HG02642 (cell line): ENCODE data around the gene MGAT5B.

ENCODE experiments used
- ATAC-seq: cut with Tn5 transposase; IDR thresholded peaks from one replicate; pipeline ENCODE4 v1.9.1; 2021; ENCODE audit warnings: mild to moderate bottlenecking; ENCODE audit not compliant: unreplicated experiment, poor library complexity

The MGAT5B gene

GRCh38 chr17:76878568-76878967 is 10.4 kb downstream of the MGAT5B start:
- ATAC-seq: no peak

DNA sequence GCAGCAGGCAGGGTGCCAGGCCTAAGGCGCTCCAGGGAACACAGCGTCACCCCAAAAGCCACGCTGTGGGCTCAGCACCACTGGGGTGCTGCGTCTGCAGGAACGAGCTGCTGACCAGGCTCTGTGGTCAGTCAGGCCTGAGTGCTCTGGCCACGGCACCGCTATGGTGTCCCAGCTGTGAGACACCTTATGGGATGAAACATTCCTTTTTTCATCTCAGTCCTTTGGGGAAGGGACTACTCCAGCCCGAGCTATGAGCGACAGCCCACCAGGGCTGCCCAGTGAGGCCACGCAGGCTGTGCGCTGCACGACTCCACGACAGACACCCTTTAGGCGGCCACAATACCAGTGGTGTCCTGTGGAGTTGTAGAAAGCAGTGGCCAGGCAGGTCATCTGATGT is 11.1 kb downstream of the MGAT5B start:
- ATAC-seq: no peak

DNA sequence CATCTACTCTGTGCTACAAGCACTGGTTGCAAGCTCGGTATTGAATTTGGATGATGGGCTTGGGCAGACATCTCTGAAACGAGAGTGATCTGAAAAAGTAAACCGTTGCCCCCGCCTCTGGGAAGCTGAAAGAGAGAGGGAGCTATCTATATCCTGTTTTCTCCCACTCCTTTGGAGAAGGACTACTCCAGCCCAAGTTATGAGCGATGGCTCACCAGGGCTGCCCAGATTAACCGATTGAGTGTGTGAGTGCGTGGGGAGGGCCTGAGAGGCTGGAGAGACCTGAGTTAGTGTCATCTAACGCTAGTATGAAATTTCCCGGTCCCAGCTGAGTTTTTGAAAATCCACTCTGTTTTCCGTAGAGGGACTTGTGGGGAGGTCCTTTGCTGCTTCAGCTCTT is 11.5 kb downstream of the MGAT5B start:
- no peak for ATAC-seq

- no peak for ATAC-seq
These were observed 12.1 kb downstream of the MGAT5B start for GRCh38 chr17:76880268-76880667.

DNA sequence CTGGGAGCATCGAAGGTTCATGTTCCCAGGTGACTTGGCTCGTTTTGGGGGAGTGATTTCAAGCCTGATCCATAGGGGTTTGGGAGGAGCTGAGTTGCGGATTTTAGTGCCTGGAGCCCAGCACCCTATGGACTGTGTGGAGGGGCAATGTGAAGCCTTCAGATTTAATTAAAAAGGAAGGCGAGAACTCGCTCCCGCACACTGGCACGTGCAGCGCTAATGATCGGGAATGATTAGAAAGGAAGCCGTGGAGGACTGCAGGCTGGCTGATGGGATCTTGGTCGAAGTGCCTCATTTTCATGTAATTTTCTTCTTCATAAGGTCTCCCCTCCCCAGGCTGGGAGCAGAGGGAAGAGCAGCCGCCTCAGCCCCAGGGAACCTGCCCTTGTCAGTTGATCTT is 12.8 kb downstream of the MGAT5B start:
- ATAC-seq: no peak

GRCh38 chr17:76881408-76881807 is 13.2 kb downstream of the MGAT5B start:
- no peak for ATAC-seq

DNA sequence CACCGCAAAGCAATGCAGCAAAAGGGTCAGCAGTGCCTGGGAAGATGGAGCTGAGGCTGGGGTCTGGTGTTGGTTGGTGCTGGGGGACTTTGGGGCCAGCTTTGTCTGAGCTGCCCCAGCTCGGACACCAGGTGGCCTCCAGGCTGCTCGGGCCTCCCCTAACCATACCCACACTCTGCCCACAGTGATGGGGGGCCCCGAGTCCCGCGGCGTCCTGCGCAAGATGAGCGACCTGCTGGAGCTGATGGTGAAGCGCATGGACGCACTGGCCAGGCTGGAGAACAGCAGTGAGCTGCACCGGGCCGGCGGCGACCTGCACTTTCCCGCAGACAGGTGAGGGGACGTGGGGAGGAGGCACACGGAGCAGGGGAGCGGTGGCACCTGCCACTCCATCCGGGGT is 13.8 kb downstream of the MGAT5B start:
- no peak for ATAC-seq

DNA sequence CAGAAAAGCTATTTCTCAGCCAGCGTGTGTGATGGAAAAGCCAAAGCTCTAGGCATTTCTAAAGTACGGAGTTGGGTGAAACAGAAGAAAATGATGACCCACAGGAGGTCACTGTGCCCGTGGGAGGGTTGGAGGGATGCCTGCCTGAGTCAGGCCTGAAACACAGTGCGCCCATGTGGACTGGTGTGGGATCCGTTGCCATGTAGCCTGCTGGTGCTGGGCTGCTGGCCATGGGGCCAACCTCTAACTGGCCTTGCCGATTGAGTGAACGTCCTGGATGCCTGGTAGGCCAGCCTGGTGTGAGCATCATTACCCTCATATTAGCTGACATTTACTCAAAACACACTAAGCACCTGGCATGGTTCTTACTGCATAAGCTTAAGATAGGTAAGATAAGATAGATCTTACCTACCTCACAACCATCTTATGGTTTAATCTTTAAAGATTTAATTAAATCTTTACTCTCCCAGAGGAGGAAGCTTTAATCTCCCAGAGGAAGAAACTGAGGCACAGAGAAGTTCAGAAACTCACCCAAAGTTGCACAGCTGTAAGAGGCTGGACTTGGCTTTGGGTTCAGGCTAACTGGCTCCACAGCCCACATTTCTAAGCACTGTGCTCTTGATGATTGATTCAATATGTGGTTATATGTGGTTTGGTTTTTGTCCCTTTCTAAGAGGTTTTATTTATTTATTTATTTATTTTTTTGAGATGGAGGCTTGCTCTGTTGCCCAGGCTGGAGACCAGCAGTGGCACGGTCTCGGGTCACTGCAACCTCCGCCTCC is 15.7 kb downstream of the MGAT5B start:
- ATAC-seq: no peak

- no peak for ATAC-seq
These were observed 17.0 kb downstream of the MGAT5B start for GRCh38 chr17:76884995-76885893.

DNA sequence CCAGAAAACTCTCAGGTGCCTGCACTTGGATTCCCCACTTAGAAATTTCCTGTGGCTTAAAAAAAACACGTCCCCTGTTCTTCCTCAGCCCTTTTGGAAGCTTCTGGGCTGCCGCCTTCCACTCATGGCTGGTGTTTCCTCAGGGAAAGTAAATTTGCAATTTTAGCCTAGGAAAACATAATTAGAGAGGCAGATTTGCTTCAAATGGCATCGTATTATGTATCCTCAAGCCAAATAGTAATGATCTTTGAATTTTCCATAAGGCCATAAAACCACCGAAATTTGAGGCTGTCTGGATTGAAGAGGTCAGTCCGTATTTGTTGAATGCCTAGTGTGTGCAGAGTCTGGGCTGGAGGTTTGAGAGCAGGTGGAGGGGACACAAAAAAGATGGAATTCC is 17.7 kb downstream of the MGAT5B start:
- no peak for ATAC-seq

GRCh38 chr17:76886395-76886794 is 18.2 kb downstream of the MGAT5B start:
- no peak for ATAC-seq

- ATAC-seq: no peak
These were observed 19.6 kb downstream of the MGAT5B start for GRCh38 chr17:76887802-76888201.

DNA sequence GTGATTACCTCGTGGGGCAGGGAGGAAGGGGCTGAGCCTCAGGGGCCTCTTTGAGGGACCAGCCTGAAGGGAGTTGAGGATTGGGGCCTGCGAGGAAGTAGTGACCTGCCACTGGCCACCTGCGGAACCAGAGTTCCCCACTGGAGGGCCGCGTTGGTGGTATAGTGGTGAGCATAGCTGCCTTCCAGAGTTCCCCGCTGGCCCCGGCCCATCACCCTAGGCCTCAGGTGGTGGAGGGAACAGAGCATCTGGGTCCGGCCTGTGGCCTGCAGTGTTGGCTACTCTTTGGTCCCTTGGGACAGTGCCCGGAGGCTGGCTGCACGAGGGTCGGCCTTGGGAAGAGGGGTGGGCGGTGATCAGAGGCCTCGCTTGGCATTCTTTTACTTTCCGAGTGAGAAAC is 20.5 kb downstream of the MGAT5B start:
- ATAC-seq: no peak

GRCh38 chr17:76889323-76889722 is 21.1 kb downstream of the MGAT5B start:
- no peak for ATAC-seq

DNA sequence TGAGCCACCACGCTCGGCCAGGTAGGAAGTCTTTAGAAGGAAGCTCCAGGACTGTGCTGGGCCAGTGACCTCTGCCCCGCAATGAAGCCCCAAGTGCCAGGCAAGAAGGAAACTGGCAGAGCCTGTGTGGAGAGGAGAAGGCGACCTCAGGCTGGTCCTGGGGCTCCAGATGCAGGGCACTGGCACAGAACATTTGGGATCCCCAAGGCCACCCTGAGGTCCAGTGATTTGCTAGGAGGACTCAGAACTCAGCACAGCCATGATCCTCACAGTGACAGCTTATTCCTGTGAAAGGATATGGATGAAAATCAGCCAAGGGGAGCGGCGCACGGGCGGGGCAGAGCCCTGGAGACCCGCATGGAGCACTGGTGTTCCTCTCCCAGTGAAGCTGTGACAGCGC is 24.1 kb downstream of the MGAT5B start:
- no peak for ATAC-seq

GRCh38 chr17:76893623-76894334 is 25.6 kb downstream of the MGAT5B start:
- no peak for ATAC-seq

GRCh38 chr17:76894842-76895241 is 26.6 kb downstream of the MGAT5B start:
- ATAC-seq: no peak

GRCh38 chr17:76897023-76897422 is 28.8 kb downstream of the MGAT5B start:
- ATAC-seq: no peak

GRCh38 chr17:76899414-76899813 is 31.2 kb downstream of the MGAT5B start:
- ATAC-seq: no peak

GRCh38 chr17:76900723-76901122 is 32.5 kb downstream of the MGAT5B start:
- ATAC-seq: no peak
